HEK293 (cell line): ENCODE data around the gene CD302.

Source experiments
- CTCF ChIA-PET: fragments of 350-600 bp; formaldehyde crosslinking; extraction: SDS; loops from one replicate; lab custom pipeline; 2021; ENCODE audit warnings: antibody characterized with exemption; lab: Yijun Ruan, JAX
- POLR2A ChIA-PET: fragments of 300-600 bp; formaldehyde crosslinking; extraction: SDS; loops from one replicate; lab custom pipeline; 2020; ENCODE audit warnings: antibody characterized with exemption, inconsistent platforms; lab: Yijun Ruan, JAX
- H3K27ac ChIP-seq: fragments of 200-500 bp; sonication (Bioruptor generic); 2 replicates; pipeline ENCODE4 v1.5.1; 2014; ENCODE audit warnings: low read depth, low read length, control low read depth, inconsistent platforms; ENCODE audit errors: extremely low read depth
- H3K36me3 ChIP-seq, 2 experiments: fragments of 200-500 bp in 1 of 2; sonication (Bioruptor generic) in 1 of 2; 1 replicate in 1 of 2; 2 replicates in 1 of 2; pipeline ENCODE4 v1.5.1; 2014 to 2017; ENCODE audit warnings: inconsistent platforms in 2 of 2, low read length in 2 of 2; ENCODE audit not compliant: control insufficient read depth in 2 of 2, insufficient read depth in 1 of 2
- H3K4me1 ChIP-seq: fragments of 200-500 bp; sonication (Bioruptor generic); 2 replicates; pipeline ENCODE4 v1.5.1; 2014; ENCODE audit warnings: mild to moderate bottlenecking, low read length, inconsistent platforms; ENCODE audit not compliant: control insufficient read depth, insufficient read depth
- H3K4me3 ChIP-seq: 2 replicates; pipeline ENCODE4 v1.5.1; 2011; ENCODE audit warnings: low read depth, mild to moderate bottlenecking, control low read depth, low read length, moderate library complexity
- H3K9me3 ChIP-seq: fragments of 200-500 bp; sonication (Bioruptor generic); 2 replicates; pipeline ENCODE4 v1.5.1; 2014; ENCODE audit warnings: low read depth, low read length, inconsistent platforms; ENCODE audit not compliant: control insufficient read depth, insufficient read depth
- BCL6B ChIP-seq: fragments of 450-650 bp; formaldehyde crosslinking; IDR thresholded peaks from 2 replicates; pipeline ENCODE4 v1.5.1; 2017; ENCODE audit warnings: missing biosample characterization, missing genetic modification characterization
- GLI4 ChIP-seq: fragments of 450-650 bp; formaldehyde crosslinking; IDR thresholded peaks from 2 replicates; pipeline ENCODE4 v1.5.1; 2016; ENCODE audit warnings: missing biosample characterization, missing genetic modification characterization
- KLF10 ChIP-seq: fragments of 450-650 bp; IDR thresholded peaks from 2 replicates; pipeline ENCODE4 v1.5.1; 2018; ENCODE audit warnings: missing biosample characterization, mild to moderate bottlenecking, missing genetic modification characterization
- OVOL3 ChIP-seq: fragments of 450-650 bp; formaldehyde crosslinking; IDR thresholded peaks from 2 replicates; pipeline ENCODE4 v1.5.1; 2016; ENCODE audit warnings: missing biosample characterization, missing genetic modification characterization
- SP2 ChIP-seq: fragments of 450-650 bp; formaldehyde crosslinking; IDR thresholded peaks from 2 replicates; pipeline ENCODE4 v1.5.1; 2016; ENCODE audit warnings: missing biosample characterization, missing genetic modification characterization
- TRIM28 ChIP-seq: IDR thresholded peaks from 2 replicates; pipeline ENCODE4 v1.6.1; 2011; ENCODE audit warnings: low read length, control low read depth, borderline replicate concordance
- WT1 ChIP-seq: fragments of 450-650 bp; formaldehyde crosslinking; IDR thresholded peaks from 2 replicates; pipeline ENCODE4 v1.5.1; 2016; ENCODE audit warnings: missing biosample characterization, missing genetic modification characterization
- ZBTB1 ChIP-seq: fragments of 450-650 bp; formaldehyde crosslinking; IDR thresholded peaks from 2 replicates; pipeline ENCODE4 v1.5.1; 2016; ENCODE audit warnings: missing biosample characterization, missing genetic modification characterization
- ZBTB21 ChIP-seq: fragments of 450-650 bp; formaldehyde crosslinking; IDR thresholded peaks from 2 replicates; pipeline ENCODE4 v1.5.1; 2017; ENCODE audit warnings: missing biosample characterization, missing genetic modification characterization
- ZBTB26 ChIP-seq: fragments of 450-650 bp; formaldehyde crosslinking; optimal IDR thresholded peaks from 2 replicates; pipeline ENCODE3; 2016; ENCODE audit warnings: missing biosample characterization, mild to moderate bottlenecking, missing genetic modification characterization
- ZEB2 ChIP-seq: fragments of 450-650 bp; formaldehyde crosslinking; IDR thresholded peaks from 2 replicates; pipeline ENCODE4 v1.5.1; 2016; ENCODE audit warnings: missing biosample characterization, missing genetic modification characterization
- ZFP37 ChIP-seq: fragments of 450-650 bp; formaldehyde crosslinking; IDR thresholded peaks from 2 replicates; pipeline ENCODE4 v1.5.1; 2016; ENCODE audit warnings: missing biosample characterization, missing genetic modification characterization
- ZNF148 ChIP-seq: fragments of 450-650 bp; formaldehyde crosslinking; IDR thresholded peaks from 2 replicates; pipeline ENCODE4 v1.5.0; 2017; ENCODE audit warnings: missing biosample characterization, missing genetic modification characterization, borderline replicate concordance
- ZNF175 ChIP-seq: fragments of 450-650 bp; formaldehyde crosslinking; IDR thresholded peaks from 2 replicates; pipeline ENCODE4 v1.5.1; 2016; ENCODE audit warnings: missing biosample characterization, missing genetic modification characterization
- ZNF19 ChIP-seq: fragments of 450-650 bp; formaldehyde crosslinking; IDR thresholded peaks from 2 replicates; pipeline ENCODE4; 2016; ENCODE audit warnings: missing biosample characterization, missing genetic modification characterization, low read depth
- ZNF23 ChIP-seq: fragments of 450-650 bp; formaldehyde crosslinking; IDR thresholded peaks from 2 replicates; pipeline ENCODE4 v1.5.1; 2016; ENCODE audit warnings: missing biosample characterization, missing genetic modification characterization, borderline replicate concordance
- ZNF302 ChIP-seq: fragments of 450-650 bp; formaldehyde crosslinking; IDR thresholded peaks from 2 replicates; pipeline ENCODE4 v1.5.1; 2016; ENCODE audit warnings: missing biosample characterization, missing genetic modification characterization, low read depth
- ZNF560 ChIP-seq: fragments of 450-650 bp; formaldehyde crosslinking; IDR thresholded peaks from 2 replicates; pipeline ENCODE4 v1.5.1; 2017; ENCODE audit warnings: missing biosample characterization, missing genetic modification characterization, borderline replicate concordance
- ZNF571 ChIP-seq: fragments of 450-650 bp; formaldehyde crosslinking; IDR thresholded peaks from 2 replicates; pipeline ENCODE4 v1.5.0; 2017; ENCODE audit warnings: missing biosample characterization, missing genetic modification characterization
- ZNF585B ChIP-seq: fragments of 450-650 bp; formaldehyde crosslinking; IDR thresholded peaks from 2 replicates; pipeline ENCODE4 v1.5.1; 2016; ENCODE audit warnings: missing biosample characterization, missing genetic modification characterization
- ZNF623 ChIP-seq: fragments of 450-650 bp; formaldehyde crosslinking; IDR thresholded peaks from 2 replicates; pipeline ENCODE4 v1.5.1; 2016; ENCODE audit warnings: missing biosample characterization, missing genetic modification characterization
- ZNF626 ChIP-seq: fragments of 450-650 bp; sonication (Bioruptor Pico); formaldehyde crosslinking; IDR thresholded peaks from 2 replicates; pipeline ENCODE4 v1.5.1; 2018; ENCODE audit warnings: missing biosample characterization, missing genetic modification characterization, inconsistent platforms
- ZNF629 ChIP-seq: fragments of 450-650 bp; formaldehyde crosslinking; IDR thresholded peaks from 2 replicates; pipeline ENCODE4 v1.5.1; 2017; ENCODE audit warnings: missing biosample characterization, missing genetic modification characterization
- ZNF639 ChIP-seq: fragments of 450-650 bp; formaldehyde crosslinking; IDR thresholded peaks from 2 replicates; pipeline ENCODE4 v1.5.1; 2016; ENCODE audit warnings: missing biosample characterization, missing genetic modification characterization
- ZNF664 ChIP-seq: fragments of 450-650 bp; formaldehyde crosslinking; IDR thresholded peaks from 2 replicates; pipeline ENCODE4 v1.5.1; 2016; ENCODE audit warnings: missing biosample characterization, missing genetic modification characterization
- ZNF707 ChIP-seq: fragments of 450-650 bp; formaldehyde crosslinking; IDR thresholded peaks from 2 replicates; pipeline ENCODE4 v1.5.1; 2016; ENCODE audit warnings: missing biosample characterization, missing genetic modification characterization
- ZNF792 ChIP-seq: fragments of 450-650 bp; formaldehyde crosslinking; IDR thresholded peaks from 2 replicates; pipeline ENCODE4 v1.5.1; 2016; ENCODE audit warnings: missing biosample characterization, missing genetic modification characterization
- ZSCAN16 ChIP-seq: fragments of 450-650 bp; formaldehyde crosslinking; IDR thresholded peaks from 2 replicates; pipeline ENCODE4 v1.5.1; 2016; ENCODE audit warnings: missing biosample characterization, missing genetic modification characterization
- ZSCAN30 ChIP-seq: fragments of 450-650 bp; IDR thresholded peaks from 2 replicates; pipeline ENCODE4 v1.5.1; 2018; ENCODE audit warnings: missing biosample characterization, mild to moderate bottlenecking, missing genetic modification characterization, moderate library complexity

Gene CD302

GRCh38 chr2:159759577-159759976, 38.4 kb downstream of the CD302 start:
- H3K9me3 ChIP-seq, result no peaks in the 10 kb centered on the region
- H3K36me3 ChIP-seq, result peaks cover 49 to 92% of the 10 kb centered on the region in 2 experiments
- no peak overlapping the region for H3K4me3 ChIP-seq
- CTCF ChIA-PET, result interaction anchor here (0.8 kb wide), 1 partner anchor 25 kb away, joined by 3 read pairs; no protein-coding TSS in a partner anchor
- no peak overlapping the region for H3K27ac ChIP-seq
- TF ChIP-seq ZNF585B (tag by site-specific recombination) (no peak), TRIM28 (no peak), ZEB2 (tag by site-specific recombination) (no peak), ZSCAN30 (no peak), ZNF623 (tag by site-specific recombination) (no peak), ZNF148 (tag by site-specific recombination) (no peak), ZNF175 (no peak), ZNF19 (tag by site-specific recombination) (no peak), ZNF560 (tag by site-specific recombination) (no peak), ZNF629 (no peak), ZSCAN16 (tag by site-specific recombination) (no peak), ZNF792 (tag by site-specific recombination) (no peak), ZFP37 (no peak), ZBTB21 (tag by site-specific recombination) (no peak)
- POLR2A ChIA-PET, result no interaction called here
- no peaks in the 10 kb centered on the region for H3K4me1 ChIP-seq

- H3K4me3 ChIP-seq, result no peak overlapping the region
- H3K27ac ChIP-seq, result no peak overlapping the region
- TF ChIP-seq OVOL3 (tag by site-specific recombination), result no peak
- no peak for TF ChIP-seq ZNF639 (tag by site-specific recombination)
- TF ChIP-seq WT1, result no peak
- no peak for TF ChIP-seq ZNF707 (tag by site-specific recombination)
- TF ChIP-seq ZBTB1 (tag by site-specific recombination), result no peak
- TF ChIP-seq SP2, result no peak
- no peak for TF ChIP-seq ZNF626 (tag by site-specific recombination)
- CTCF ChIA-PET, result interaction anchor here (0.8 kb wide), 1 partner anchor 26 kb away, joined by 3 read pairs; no protein-coding TSS in a partner anchor
- peaks cover 45 to 96% of the 10 kb centered on the region in 2 experiments for H3K36me3 ChIP-seq
- H3K4me1 ChIP-seq, result no peaks in the 10 kb centered on the region
- POLR2A ChIA-PET, result no interaction called here
- no peaks in the 10 kb centered on the region for H3K9me3 ChIP-seq
These were observed 39.3 kb downstream of the CD302 start for GRCh38 chr2:159758686-159759085.

GRCh38 chr2:159758239-159758638, 39.8 kb downstream of the CD302 start:
- no peaks in the 10 kb centered on the region for H3K4me1 ChIP-seq
- TF ChIP-seq BCL6B (tag by site-specific recombination), result no peak
- no peak for TF ChIP-seq ZNF571 (tag by site-specific recombination)
- TF ChIP-seq ZNF23, result no peak
- TF ChIP-seq ZNF302 (tag by site-specific recombination), result no peak
- no peak for TF ChIP-seq ZNF664 (tag by site-specific recombination)
- TF ChIP-seq ZBTB26, result no peak
- no peak for TF ChIP-seq KLF10 (tag by site-specific recombination)
- TF ChIP-seq GLI4 (tag by site-specific recombination), result no peak
- TF ChIP-seq, all 188 proteins: peak for 0
- Histone ChIP-seq H3K27ac (no peak overlapping the region), H3K4me3 (no peak overlapping the region), H3K9me3 (no peaks in the 10 kb centered on the region), H3K36me3 (peaks cover 48 to 95% of the 10 kb centered on the region in 2 experiments)
- CTCF ChIA-PET, result interaction anchor here (1.9 kb wide), 1 partner anchor 11 kb away, joined by 6 read pairs; no protein-coding TSS in a partner anchor
- POLR2A ChIA-PET, result no interaction called here
